Tibial nerve (tissue), 4 donors: Measurements from ENCODE around the gene CRY1. TPM values are rescaled to one million over a fixed set of nuclear protein-coding genes. Genes with fewer than 3 reads are reported as not detected.
"Not testable (repeated sequence)": the region's sequence is repeated elsewhere in the genome, so short reads cannot be mapped to it uniquely, and the experiment has no call there.

Experiments used
- DNase-seq, 2 donors: peaks; one replicate each; pipeline ENCODE4 v3.0.0-alpha.2; 2019; ENCODE audit warnings: low spot score in 2 of 2
- H3K27ac ChIP-seq, 4 donors: fragments of 200-600 bp; sonication (generic) in 3 of 4; one replicate each; pipeline ENCODE4 v1.5.1; 2017 to 2019; ENCODE audit warnings: mild to moderate bottlenecking in 1 of 4
- H3K27me3 ChIP-seq, 2 donors: fragments of 200-600 bp; sonication (generic) in 1 of 2; one replicate each; pipeline versions ENCODE4 v1.5.1 to v1.6.0; 2017 to 2019
- H3K36me3 ChIP-seq, 3 donors: fragments of 200-600 bp; sonication (generic); one replicate each; pipeline ENCODE4 v1.5.1; 2018 to 2019
- H3K4me1 ChIP-seq, 4 donors: fragments of 200-600 bp; sonication (generic) in 3 of 4; one replicate each; pipeline ENCODE4 v1.5.1; 2017 to 2019
- H3K4me3 ChIP-seq, 4 donors: fragments of 200-600 bp; sonication (generic) in 3 of 4; one replicate each; pipeline ENCODE4 v1.5.1; 2017 to 2019; ENCODE audit warnings: mild to moderate bottlenecking in 1 of 4, moderate library complexity in 1 of 4
- H3K9me3 ChIP-seq, 4 donors: fragments of 200-600 bp; sonication (generic) in 3 of 4; one replicate each; pipeline ENCODE4 v1.5.1; 2017 to 2019
- EP300 ChIP-seq, 2 donors: sonication (generic); formaldehyde crosslinking; IDR thresholded peaks; one replicate each; pipeline ENCODE4 v1.6.1; 2017; ENCODE audit warnings: antibody characterized with exemption in 2 of 2, mild to moderate bottlenecking in 1 of 2
- POLR2A ChIP-seq, 2 donors: fragments of 450-650 bp; IDR thresholded peaks; one replicate each; pipeline ENCODE4 v1.6.1; 2017; ENCODE audit warnings: antibody characterized with exemption in 2 of 2, mild to moderate bottlenecking in 2 of 2, moderate library complexity in 2 of 2
- WGBS, 2 donors: methylation state at CpG; one replicate each; pipeline ENCODE4 v1.1.5; 2018; 5-methylcytosine and 5-hydroxymethylcytosine counted together
- total RNA-seq, 4 donors: library from RNA; depleted of rRNA; stranded (reverse); fragments of >200 nt; gene quantifications; one replicate each; pipeline ENCODE4 v1.1.0, GENCODE V29; 2016
- TF ChIP-seq, protein P1 (sequence below), 5 experiments: fragments of 200-600 bp in 3 of 5; fragments of 450-650 bp in 2 of 5; sonication (generic) in 3 of 5; IDR thresholded peaks; one replicate each; pipeline ENCODE4 v1.5.1; 2016 to 2019; ENCODE audit warnings: antibody characterized with exemption in 5 of 5, mild to moderate bottlenecking in 3 of 5, moderate library complexity in 2 of 5

CRY1 gene
- total RNA-seq, 4 donors from 2014 or later, result 16.3 to 36.3 (median 24.4) TPM

DNA sequence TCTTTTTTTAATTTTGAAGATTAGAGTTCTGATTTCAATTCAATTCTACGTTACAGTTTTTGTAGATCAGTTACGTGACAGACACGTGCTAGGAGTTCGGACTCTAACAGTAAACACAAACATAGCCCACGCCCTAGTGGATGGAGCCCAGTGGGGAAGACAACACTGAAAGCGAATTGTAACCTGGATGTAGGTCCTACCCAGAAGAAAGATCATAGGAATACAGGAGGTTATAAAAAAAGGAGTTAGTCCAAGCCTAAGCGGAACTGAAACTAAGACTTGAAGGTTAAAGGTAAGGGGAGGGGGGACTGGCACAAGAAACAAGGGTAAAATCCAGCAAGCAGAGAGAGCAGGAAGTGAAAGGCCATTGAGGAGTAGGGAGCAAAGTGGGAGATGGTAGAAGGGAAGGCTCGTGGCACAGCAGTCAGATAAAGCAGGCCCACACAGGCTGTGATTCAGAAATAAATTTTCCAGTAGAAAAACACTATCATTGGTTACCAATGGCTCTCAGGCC, 15.7 kb upstream of the CRY1 start:
- no peaks in the 10 kb centered on the region for H3K27me3 ChIP-seq
- 84 to 87% methylated on average over 8 of the region's 8 CpGs for WGBS, 2 donors
- H3K4me3 ChIP-seq, result no peak overlapping the region
- TF ChIP-seq EP300 (IDR thresholded peaks at IDR 0.05) (no peak), POLR2A (IDR thresholded peaks at IDR 0.05) (no peak)
- TF ChIP-seq, protein P1, sequence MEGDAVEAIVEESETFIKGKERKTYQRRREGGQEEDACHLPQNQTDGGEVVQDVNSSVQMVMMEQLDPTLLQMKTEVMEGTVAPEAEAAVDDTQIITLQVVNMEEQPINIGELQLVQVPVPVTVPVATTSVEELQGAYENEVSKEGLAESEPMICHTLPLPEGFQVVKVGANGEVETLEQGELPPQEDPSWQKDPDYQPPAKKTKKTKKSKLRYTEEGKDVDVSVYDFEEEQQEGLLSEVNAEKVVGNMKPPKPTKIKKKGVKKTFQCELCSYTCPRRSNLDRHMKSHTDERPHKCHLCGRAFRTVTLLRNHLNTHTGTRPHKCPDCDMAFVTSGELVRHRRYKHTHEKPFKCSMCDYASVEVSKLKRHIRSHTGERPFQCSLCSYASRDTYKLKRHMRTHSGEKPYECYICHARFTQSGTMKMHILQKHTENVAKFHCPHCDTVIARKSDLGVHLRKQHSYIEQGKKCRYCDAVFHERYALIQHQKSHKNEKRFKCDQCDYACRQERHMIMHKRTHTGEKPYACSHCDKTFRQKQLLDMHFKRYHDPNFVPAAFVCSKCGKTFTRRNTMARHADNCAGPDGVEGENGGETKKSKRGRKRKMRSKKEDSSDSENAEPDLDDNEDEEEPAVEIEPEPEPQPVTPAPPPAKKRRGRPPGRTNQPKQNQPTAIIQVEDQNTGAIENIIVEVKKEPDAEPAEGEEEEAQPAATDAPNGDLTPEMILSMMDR (IDR thresholded peaks at IDR 0.05), result no peak
- DNase-seq, result no peak
- no peaks in the 10 kb centered on the region for H3K36me3 ChIP-seq
- H3K4me1 ChIP-seq, result peaks cover 0 to 17% (median 0%) of the 10 kb centered on the region in 4 donors
- no peak overlapping the region for H3K27ac ChIP-seq
- no peaks in the 10 kb centered on the region for H3K9me3 ChIP-seq

DNA sequence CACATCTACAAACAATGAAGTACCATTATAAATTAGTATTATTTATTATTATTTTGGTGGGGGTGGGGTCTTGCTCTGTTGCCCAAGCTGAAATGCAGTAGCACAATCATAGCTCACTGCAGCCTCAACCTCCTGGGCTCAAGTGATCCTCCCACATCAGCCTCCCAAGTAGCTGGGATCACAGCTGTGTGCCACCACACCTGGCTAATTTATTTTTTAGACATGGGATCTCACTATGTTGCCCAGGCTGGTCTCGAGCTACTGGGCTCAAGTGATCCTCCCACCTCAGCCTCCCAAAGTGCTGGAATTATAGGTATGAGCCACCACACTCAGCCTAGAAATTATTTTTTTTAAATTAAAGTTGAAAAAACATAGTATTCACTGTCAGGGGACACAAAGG, 15.0 kb upstream of the CRY1 start:
- peaks cover 0 to 17% (median 0%) of the 10 kb centered on the region in 4 donors for H3K4me1 ChIP-seq
- not testable (repeated sequence) for H3K9me3 ChIP-seq, DNase-seq, H3K36me3 ChIP-seq, H3K27ac ChIP-seq, H3K4me3 ChIP-seq, H3K27me3 ChIP-seq
- WGBS, 2 donors, result 92 to 100% methylated on average over 1 of the region's 1 CpG

DNA sequence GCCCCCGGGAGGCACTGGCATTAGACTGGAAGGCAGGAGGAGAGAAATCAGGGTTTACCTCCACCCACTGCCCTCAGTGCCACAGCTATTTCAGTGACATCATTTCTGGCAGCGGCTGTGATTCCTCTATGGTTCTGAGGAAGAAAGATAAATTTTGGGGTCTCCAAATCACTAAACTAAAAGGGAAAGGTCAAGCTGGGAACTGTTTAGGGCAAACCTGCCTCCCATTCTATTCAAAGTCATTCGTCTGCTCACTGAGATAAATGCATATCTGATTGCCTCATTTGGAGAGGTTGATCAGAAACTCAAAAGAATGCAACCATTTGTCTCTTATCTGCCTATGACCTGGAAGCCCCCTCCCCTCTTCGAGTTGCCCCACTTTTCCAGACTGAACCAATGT, 14.0 kb upstream of the CRY1 start:
- TF ChIP-seq EP300 (IDR thresholded peaks at IDR 0.05), result no peak
- no peak overlapping the region for H3K4me3 ChIP-seq
- no peak for DNase-seq
- no peaks in the 10 kb centered on the region for H3K9me3 ChIP-seq
- H3K4me1 ChIP-seq, result peaks cover 0 to 17% (median 0%) of the 10 kb centered on the region in 4 donors
- no peak overlapping the region for H3K27ac ChIP-seq
- no peaks in the 10 kb centered on the region for H3K27me3 ChIP-seq
- 55 to 65% methylated on average over 4 of the region's 4 CpGs for whole genome bisulfite sequencing, 2 donors
- H3K36me3 ChIP-seq, result no peaks in the 10 kb centered on the region

DNA sequence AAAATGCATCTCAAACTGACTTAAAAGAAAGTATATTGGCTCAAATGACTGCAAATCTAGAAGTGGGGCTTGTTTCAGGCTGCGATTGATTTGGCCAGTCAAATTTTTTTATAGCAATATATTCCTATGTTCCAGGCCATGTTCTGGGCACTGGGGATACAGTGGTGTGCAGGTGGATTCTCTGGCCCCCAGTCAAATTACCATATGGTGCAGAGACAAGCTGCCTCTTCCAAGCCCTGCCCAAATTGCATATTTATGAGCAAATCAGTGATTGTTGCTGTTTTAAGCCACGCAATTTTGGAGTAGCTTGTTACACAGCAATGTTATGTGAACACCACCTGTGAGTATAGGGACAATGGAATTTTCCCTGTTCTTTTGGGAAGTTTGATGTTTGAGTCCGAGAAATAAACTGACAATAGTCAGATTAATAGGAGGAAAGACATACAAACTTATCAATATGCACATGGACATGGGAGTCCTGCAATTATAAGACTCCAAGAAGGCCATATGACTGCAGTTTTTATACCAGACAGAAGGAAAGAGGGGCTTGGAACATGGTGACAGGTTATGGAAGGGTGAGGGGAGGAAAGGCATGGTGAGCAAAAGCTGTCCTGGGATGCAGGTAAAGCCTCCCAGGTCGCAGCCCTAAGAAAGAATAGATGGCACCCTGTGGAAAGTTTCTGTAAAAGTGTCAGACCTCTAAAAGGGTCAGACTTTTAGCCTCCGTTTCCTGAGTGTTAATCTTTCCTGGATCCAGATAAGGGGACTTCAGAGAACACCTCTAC, 13.1 kb upstream of the CRY1 start:
- no peaks in the 10 kb centered on the region for H3K27me3 ChIP-seq
- 73 to 77% methylated on average over 5 of the region's 5 CpGs for WGBS, 2 donors
- no peaks in the 10 kb centered on the region for H3K36me3 ChIP-seq
- H3K4me3 ChIP-seq, result no peak overlapping the region
- no peak for TF ChIP-seq EP300 (IDR thresholded peaks at IDR 0.05)
- TF ChIP-seq, protein P1 (IDR thresholded peaks at IDR 0.05), result no peak
- no peak for TF ChIP-seq POLR2A (IDR thresholded peaks at IDR 0.05)
- H3K4me1 ChIP-seq, result peaks cover 0 to 17% (median 0%) of the 10 kb centered on the region in 4 donors
- no peaks in the 10 kb centered on the region for H3K9me3 ChIP-seq
- no peak for DNase-seq
- H3K27ac ChIP-seq, result no peak overlapping the region

DNA sequence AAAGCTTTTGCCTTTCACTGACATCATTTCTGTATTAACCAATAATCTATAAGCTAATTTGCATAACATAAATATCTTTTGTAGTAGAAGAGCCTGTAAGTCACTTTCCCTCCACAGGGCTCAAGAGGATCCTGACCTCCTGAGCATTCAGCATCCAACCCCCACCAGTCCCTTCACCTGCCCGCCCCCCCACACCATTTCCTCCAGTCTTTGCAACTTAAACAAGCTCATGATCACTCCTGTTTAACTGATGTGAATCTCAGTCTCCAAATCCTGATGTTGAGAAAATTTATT, 12.0 kb upstream of the CRY1 start:
- TF ChIP-seq, protein P1 (IDR thresholded peaks at IDR 0.05), result no peak
- TF ChIP-seq EP300 (IDR thresholded peaks at IDR 0.05) (no peak), POLR2A (IDR thresholded peaks at IDR 0.05) (no peak)
- Histone ChIP-seq H3K27ac (no peak overlapping the region), H3K27me3 (no peaks in the 10 kb centered on the region), H3K36me3 (no peaks in the 10 kb centered on the region), H3K4me3 (no peak overlapping the region), H3K4me1 (peaks cover 0 to 12% (median 0%) of the 10 kb centered on the region in 4 donors), H3K9me3 (no peaks in the 10 kb centered on the region)
- WGBS, 2 donors, result 47 to 62% methylated on average over 1 of the region's 1 CpG
- no peak for DNase-seq

DNA sequence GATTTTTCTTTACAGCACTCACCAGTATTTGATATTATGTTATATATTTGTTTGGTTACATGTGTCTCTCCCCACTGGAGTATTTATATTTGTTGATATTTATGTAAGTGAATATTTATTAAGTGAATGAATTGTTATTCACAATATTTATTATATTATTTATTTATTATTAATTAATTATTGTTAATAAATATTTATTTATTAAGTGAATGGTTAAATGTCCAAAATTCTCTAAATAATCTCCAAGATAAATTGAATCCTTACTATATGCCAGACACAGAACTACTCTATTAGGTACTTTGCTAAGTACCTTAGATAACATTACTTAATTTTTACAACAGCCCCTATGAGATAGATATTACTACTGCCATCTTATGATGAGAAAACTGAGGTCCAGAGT, 10.2 kb upstream of the CRY1 start:
- no peaks in the 10 kb centered on the region for H3K27me3 ChIP-seq
- no peak for DNase-seq

More for the DNA sequence above, 10.2 kb upstream of the CRY1 start:
- Histone ChIP-seq H3K36me3 (no peaks in the 10 kb centered on the region), H3K27ac (no peak overlapping the region), H3K4me1 (peaks cover 0 to 5% (median 0%) of the 10 kb centered on the region in 4 donors), H3K9me3 (no peaks in the 10 kb centered on the region), H3K4me3 (no peak overlapping the region)
- TF ChIP-seq, protein P1 (IDR thresholded peaks at IDR 0.05), result no peak
- no peak for TF ChIP-seq EP300 (IDR thresholded peaks at IDR 0.05)
